ENCODE results near the gene FAM120B. TPM values are rescaled to one million over a fixed set of nuclear protein-coding genes. Genes with fewer than 3 reads are reported as not detected.
A peak's percentile ranks its signal among the peaks of the same experiment; 100 is the strongest.
"Not testable (repeated sequence)": the region's sequence is repeated elsewhere in the genome, so short reads cannot be mapped to it uniquely, and the experiment has no call there.

Gene FAM120B
- polyA plus RNA-seq, 1 experiment: 8.8 TPM

DNA sequence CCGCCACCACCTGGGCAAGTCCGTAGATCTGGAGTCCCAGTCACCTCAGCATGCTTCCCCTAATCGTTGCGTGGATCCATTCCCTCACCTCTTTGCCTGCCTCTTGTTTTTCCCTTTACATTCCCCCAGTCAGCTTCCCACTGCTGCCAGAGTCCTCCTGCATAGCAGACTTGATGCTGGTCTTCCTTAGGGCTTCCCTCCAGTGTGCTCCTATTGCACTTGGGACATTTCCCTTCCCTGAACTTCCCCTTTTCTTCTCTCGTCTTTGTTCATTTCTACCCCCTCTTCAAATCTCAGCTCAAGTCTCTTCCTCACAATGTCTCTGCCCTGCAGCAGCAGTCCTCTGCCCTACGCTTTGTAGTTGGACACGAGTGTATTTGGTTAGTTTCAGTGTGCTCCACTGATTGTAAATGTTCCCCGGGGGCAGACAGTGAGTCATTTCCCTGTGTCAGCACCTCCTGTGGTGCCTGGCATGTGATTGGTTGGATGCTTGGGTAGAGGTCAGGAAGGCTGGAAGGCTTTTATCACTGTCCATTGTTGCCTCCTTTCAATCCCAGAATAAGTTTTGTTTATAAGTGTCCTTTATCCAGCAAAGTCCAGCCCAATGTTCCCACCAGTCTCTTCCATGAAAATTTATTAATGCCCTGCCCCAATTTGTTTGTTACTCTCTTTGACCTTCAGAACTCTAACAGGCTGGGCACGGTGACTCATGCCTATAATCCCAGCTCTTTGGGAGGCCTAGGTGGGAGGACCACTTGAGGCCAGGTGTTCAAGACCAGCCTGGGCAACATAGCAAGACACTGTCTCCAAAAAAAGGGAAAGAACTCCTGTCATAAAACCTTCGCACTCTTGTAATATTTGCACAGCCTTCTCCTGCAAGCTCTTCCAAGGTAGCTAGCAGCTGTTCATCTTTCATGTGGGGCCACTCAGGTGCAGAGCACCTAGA is 38.3 kb downstream of the FAM120B start:
- ChIA-PET POLR2A (no interaction called here), CTCF (no interaction called here)
- Histone ChIP-seq H3K4me3 (ENCODE audit: low read depth, low read length) (no peak overlapping the region), H3K27me3 (ENCODE audit: control insufficient read depth, insufficient read depth, low read length) (no peaks in the 10 kb centered on the region), H3K36me3 (ENCODE audit: control insufficient read depth, insufficient read depth, low read length) (peaks cover 6% of the 10 kb centered on the region)
- TF ChIP-seq, protein P1, sequence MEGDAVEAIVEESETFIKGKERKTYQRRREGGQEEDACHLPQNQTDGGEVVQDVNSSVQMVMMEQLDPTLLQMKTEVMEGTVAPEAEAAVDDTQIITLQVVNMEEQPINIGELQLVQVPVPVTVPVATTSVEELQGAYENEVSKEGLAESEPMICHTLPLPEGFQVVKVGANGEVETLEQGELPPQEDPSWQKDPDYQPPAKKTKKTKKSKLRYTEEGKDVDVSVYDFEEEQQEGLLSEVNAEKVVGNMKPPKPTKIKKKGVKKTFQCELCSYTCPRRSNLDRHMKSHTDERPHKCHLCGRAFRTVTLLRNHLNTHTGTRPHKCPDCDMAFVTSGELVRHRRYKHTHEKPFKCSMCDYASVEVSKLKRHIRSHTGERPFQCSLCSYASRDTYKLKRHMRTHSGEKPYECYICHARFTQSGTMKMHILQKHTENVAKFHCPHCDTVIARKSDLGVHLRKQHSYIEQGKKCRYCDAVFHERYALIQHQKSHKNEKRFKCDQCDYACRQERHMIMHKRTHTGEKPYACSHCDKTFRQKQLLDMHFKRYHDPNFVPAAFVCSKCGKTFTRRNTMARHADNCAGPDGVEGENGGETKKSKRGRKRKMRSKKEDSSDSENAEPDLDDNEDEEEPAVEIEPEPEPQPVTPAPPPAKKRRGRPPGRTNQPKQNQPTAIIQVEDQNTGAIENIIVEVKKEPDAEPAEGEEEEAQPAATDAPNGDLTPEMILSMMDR (IDR thresholded peaks at IDR 0.05; ENCODE audit: insufficient read depth, low read depth, low read length): no peak
- DNase-seq (ENCODE audit: low read depth): peak; percentile 8

DNA sequence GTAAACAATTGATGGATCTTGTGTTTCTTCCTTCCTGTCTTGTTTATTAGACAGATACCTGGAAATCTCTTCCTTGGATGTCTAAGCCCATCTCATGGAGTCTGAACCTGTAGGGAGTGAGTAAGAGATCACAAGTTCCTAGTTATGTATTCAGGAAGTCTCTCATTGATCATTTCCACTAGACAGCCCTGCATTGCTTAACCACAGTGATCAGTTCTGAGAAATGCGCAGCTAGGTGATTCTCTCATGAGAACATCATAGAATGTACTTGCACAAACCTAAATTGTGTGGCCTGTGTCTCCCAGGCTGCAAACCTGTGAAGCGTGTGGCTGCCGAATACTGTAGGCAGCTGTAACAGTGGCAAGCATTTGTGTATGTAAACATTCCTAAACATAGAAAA is 39.1 kb downstream of the FAM120B start:
- ChIA-PET POLR2A (no interaction called here), CTCF (no interaction called here)
- TF ChIP-seq, protein P1 (IDR thresholded peaks at IDR 0.05; ENCODE audit: insufficient read depth, low read depth, low read length): no peak
- Histone ChIP-seq H3K36me3 (ENCODE audit: control insufficient read depth, insufficient read depth, low read length) (peaks cover 13% of the 10 kb centered on the region), H3K27me3 (ENCODE audit: control insufficient read depth, insufficient read depth, low read length) (no peaks in the 10 kb centered on the region), H3K4me3 (ENCODE audit: low read depth, low read length) (no peak overlapping the region)
- no peak for DNase-seq (ENCODE audit: low read depth)

DNA sequence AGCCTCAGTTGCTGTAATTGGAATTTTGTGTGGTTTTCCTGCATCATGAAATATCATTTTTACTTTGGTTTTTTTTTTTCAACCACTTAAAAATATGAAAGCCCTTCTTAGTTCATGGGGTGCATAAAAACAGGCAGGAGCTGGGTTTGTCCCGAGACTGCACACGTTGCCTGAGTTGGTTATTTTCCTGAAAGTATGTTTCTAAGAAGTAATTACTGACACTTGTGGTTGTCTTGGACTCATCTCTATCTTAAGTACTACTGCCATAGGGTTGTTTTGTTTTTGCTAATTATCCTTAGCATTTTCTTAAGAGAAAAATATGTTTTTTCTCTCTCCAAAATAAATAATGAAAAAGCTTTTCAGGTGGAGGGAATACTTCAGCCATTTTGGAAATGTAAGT is 40.1 kb downstream of the FAM120B start:
- ChIA-PET CTCF (no interaction called here), POLR2A (no interaction called here)
- TF ChIP-seq, protein P1 (IDR thresholded peaks at IDR 0.05; ENCODE audit: insufficient read depth, low read depth, low read length): no peak
- no peak for DNase-seq (ENCODE audit: low read depth)
- H3K4me3 ChIP-seq (ENCODE audit: low read depth, low read length): no peak overlapping the region
- H3K36me3 ChIP-seq (ENCODE audit: control insufficient read depth, insufficient read depth, low read length): peaks cover 12% of the 10 kb centered on the region
- no peaks in the 10 kb centered on the region for H3K27me3 ChIP-seq (ENCODE audit: control insufficient read depth, insufficient read depth, low read length)

DNA sequence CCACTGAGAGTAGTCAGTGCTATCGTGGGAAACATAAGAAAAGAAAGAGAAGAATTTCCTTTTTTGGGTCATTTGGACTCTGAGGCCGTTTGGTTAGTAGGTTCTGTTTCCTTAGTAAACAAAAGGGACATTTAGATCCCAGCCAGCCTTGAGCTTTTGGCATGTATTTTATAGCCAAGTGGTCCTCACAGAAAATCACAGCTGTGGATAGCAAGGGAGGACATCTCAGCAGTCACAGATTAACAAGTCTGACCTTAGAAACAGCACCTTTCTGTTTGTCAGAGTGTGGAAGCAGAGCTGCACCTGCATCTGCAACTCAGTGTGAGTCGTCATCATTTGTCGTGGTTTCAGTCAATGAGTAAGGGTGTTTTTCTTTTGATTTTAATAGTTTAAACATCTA is 40.5 kb downstream of the FAM120B start:
- no peaks in the 10 kb centered on the region for H3K27me3 ChIP-seq (ENCODE audit: control insufficient read depth, insufficient read depth, low read length)
- TF ChIP-seq, protein P1 (IDR thresholded peaks at IDR 0.05; ENCODE audit: insufficient read depth, low read depth, low read length): no peak
- POLR2A ChIA-PET: no interaction called here
- no peak overlapping the region for H3K4me3 ChIP-seq (ENCODE audit: low read depth, low read length)
- H3K36me3 ChIP-seq (ENCODE audit: control insufficient read depth, insufficient read depth, low read length): peaks cover 12% of the 10 kb centered on the region
- CTCF ChIA-PET: no interaction called here
- DNase-seq (ENCODE audit: low read depth): no peak

DNA sequence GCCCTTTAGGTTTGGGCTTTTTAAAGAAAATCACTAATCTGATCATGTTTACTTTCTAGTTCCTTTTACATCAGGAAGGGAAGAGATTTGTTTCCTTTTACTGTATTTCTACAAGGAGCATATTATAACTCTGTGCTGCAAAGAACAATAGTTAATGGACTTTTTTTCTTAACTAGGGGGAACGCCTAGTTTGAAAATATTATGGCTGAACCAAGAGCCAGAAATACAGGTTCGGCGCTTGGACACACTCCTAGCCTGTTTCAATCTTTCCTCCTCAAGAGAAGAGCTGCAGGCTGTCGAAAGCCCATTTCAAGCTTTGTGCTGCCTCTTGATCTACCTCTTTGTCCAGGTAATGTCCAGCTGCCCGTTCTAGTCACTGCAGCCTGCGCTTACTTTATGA is 41.4 kb downstream of the FAM120B start:
- ChIA-PET POLR2A (no interaction called here), CTCF (interaction anchor here (1.2 kb wide), 1 partner anchor 13 kb away, joined by 3 read pairs; no protein-coding TSS in a partner anchor)
- H3K36me3 ChIP-seq (ENCODE audit: control insufficient read depth, insufficient read depth, low read length): peaks cover 12% of the 10 kb centered on the region
- H3K4me3 ChIP-seq (ENCODE audit: low read depth, low read length): no peak overlapping the region
- DNase-seq (ENCODE audit: low read depth): no peak
- H3K27me3 ChIP-seq (ENCODE audit: control insufficient read depth, insufficient read depth, low read length): no peaks in the 10 kb centered on the region
- TF ChIP-seq, protein P1 (IDR thresholded peaks at IDR 0.05; ENCODE audit: insufficient read depth, low read depth, low read length): no peak

DNA sequence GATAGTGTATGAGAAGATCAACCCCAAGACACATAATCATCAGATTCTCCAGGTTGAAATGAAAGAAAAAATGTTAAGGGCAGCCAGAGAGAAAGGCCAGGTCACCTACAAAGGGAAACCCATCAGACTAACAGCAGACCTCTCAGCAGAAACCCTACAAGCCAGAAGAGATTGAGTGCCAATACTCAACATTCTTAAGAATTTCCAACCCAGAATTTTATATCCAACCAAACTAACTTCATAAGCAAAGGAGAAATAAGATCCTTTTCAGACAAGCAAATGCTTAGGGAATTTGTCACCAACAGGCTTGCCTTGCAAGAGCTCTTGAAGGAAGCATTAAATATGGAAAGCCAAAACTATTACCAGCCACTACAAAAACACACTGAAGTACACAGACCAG is 44.9 kb downstream of the FAM120B start:
- peaks cover 10% of the 10 kb centered on the region for H3K36me3 ChIP-seq (ENCODE audit: control insufficient read depth, insufficient read depth, low read length)
- CTCF ChIA-PET: interaction anchor here (1.0 kb wide), 1 partner anchor 9 kb away, joined by 3 read pairs; no protein-coding TSS in a partner anchor
- DNase-seq (ENCODE audit: low read depth); H3K4me3 ChIP-seq (ENCODE audit: low read depth, low read length); POLR2A ChIA-PET; H3K27me3 ChIP-seq (ENCODE audit: control insufficient read depth, insufficient read depth, low read length): not testable (repeated sequence)

DNA sequence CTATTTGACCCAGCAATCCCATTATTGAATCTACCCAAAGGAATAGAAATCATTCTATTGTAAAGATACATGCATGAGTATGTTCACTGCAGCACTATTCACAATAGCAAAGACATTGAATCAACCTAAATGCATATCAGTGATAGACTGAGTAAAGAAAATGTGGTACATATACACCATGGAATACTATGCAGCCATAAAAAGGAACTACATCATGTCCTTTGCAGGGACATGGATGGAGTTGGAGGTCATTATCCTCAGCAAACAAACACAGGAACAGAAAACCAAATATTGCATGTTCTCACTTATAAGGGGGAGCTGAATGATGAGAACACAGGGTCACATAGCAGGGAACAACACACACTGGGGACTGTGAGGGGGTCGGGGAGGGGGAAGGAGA is 48.6 kb downstream of the FAM120B start:
- H3K27me3 ChIP-seq (ENCODE audit: control insufficient read depth, insufficient read depth, low read length): not testable (repeated sequence)

More for the DNA sequence above, 48.6 kb downstream of the FAM120B start:
- CTCF ChIA-PET; H3K4me3 ChIP-seq (ENCODE audit: low read depth, low read length); DNase-seq (ENCODE audit: low read depth); H3K36me3 ChIP-seq (ENCODE audit: control insufficient read depth, insufficient read depth, low read length); POLR2A ChIA-PET: not testable (repeated sequence)
